ENCODE results near the gene PI4K2A.
A peak's percentile ranks its signal among the peaks of the same experiment; 100 is the strongest.

PI4K2A gene

DNA sequence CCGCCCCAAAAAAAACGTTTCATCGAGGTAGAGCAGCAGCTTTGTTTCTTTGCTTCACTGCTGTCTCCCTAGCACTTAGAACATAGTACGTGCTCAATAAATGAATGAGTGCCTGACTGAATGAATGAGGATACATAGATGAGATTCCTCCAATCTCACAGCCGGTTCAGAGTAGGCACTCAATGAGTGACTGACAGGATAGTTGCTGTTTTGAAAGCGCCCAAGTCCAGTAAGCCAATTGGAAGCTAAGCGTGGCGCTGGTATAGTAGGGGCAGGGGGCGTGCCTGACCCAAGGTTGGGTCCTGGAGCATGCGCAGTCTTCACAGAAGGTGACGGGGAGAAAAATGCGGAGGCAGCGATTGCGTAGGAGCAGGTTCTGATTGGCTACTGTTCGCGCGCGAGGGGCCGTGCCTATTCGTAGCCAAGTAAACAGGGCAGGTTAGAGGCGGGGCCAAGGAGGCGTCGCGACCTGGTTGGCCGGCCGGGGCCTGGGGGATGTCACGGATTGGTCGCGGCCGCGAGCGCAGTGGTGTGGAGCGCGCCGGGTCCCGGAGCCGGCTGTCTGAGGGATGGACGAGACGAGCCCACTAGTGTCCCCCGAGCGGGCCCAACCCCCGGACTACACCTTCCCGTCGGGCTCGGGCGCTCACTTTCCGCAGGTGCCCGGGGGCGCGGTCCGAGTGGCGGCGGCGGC is at the start of gene PI4K2A:
Gene PI4K2A (plus strand): TSS at position 498 of the 694 bp plus-strand sequence. CDS start 72 bp downstream, at position 570.
- Histone ChIP-seq H3K4me3 (ENCODE audit: low read depth in 1 of 5, low read length in 5 of 5) (peak within 1 kb of the TSS; percentile 76 to 88 (median 84)), H3K36me3 (ENCODE audit: control insufficient read depth in 5 of 5, insufficient read depth in 5 of 5, low read length in 5 of 5) (peaks cover 9 to 14% (median 10%) of the 10 kb centered on the region in 5 donors), H3K27me3 (ENCODE audit: control insufficient read depth in 5 of 5, insufficient read depth in 4 of 5, low read length in 5 of 5) (no peaks in the 10 kb centered on the region), H3K9ac (ENCODE audit: low read length in 5 of 5) (peak within 1 kb of the TSS; percentile 68 to 92 (median 86)), H3K27ac (ENCODE audit: low read depth, low read length) (peak within 1 kb of the TSS; percentile 84), H3K9me3 (ENCODE audit: control insufficient read depth in 5 of 5, low read length in 5 of 5) (no peaks in the 10 kb centered on the region), H3K4me1 (ENCODE audit: control insufficient read depth in 5 of 5, insufficient read depth in 5 of 5, low read length in 5 of 5) (peaks cover 2 to 17% (median 12%) of the 10 kb centered on the region in 5 donors)

DNA sequence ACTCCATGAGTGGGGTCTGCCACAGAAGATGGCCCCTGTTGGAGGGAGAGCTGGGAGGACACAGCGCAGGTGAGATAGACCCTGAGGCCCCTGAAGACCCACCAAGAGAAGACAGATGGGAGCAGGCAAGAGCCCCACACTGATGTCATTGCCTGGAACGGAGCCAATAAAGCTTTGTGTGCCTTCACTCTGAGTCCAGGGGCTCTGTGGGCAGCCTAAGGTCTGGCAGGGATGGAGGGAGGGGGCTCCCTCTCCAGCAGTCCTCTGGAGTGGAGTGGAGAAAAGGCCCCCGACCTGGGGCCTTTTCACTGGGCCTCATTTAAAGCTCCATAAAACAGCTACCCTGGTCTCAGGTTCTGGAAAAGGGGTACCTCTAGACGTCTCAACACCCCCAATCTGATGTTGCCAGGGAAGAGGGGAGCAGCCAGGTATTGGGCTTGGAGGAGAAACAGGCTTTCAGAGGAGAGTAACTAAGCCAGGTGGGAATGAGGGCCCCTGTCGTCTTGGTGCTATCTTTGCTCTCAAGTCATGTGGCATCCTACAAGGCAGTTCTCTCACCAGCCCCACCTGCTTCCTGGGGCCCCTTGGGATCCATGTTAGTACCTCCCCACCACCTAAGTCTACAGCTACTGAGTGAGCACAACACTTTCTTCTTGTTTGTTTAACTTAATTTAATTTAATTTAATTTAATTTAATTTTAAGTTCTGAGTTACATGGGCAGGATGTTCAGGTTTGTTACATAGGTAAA is 49.5 kb upstream of the PI4K2A start:
- no peak overlapping the region for H3K27ac ChIP-seq (ENCODE audit: low read depth, low read length)

DNA sequence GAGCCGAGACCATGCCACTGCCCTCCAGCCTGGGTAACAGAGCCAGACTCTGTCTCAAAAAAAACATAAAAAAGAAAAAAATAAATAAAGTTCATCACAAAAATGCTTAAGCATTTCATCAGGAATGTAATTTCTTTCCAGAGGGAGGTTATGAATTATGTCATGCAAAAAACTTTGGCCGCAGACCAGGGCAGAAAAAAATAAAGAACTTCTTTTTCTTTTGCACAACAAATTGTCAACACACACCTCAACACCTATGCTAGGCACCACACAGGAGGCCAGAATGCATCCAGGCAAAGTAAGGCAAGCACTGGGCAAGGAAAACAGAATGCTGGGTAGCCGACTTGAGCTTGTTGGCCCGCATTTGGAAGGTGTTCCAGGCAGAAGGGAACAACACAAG is 47.0 kb upstream of the PI4K2A start:
- no peak overlapping the region for H3K4me3 ChIP-seq (ENCODE audit: low read depth in 1 of 5, low read length in 5 of 5)
- H3K27me3 ChIP-seq (ENCODE audit: control insufficient read depth in 5 of 5, insufficient read depth in 4 of 5, low read length in 5 of 5): no peaks in the 10 kb centered on the region
- peaks cover 2 to 19% (median 12%) of the 10 kb centered on the region in 5 donors for H3K4me1 ChIP-seq (ENCODE audit: control insufficient read depth in 5 of 5, insufficient read depth in 5 of 5, low read length in 5 of 5)
- H3K27ac ChIP-seq (ENCODE audit: low read depth, low read length): no peak overlapping the region
- H3K36me3 ChIP-seq (ENCODE audit: control insufficient read depth in 5 of 5, insufficient read depth in 5 of 5, low read length in 5 of 5): no peaks in the 10 kb centered on the region
- H3K9ac ChIP-seq (ENCODE audit: low read length in 5 of 5): no peak overlapping the region
- no peaks in the 10 kb centered on the region for H3K9me3 ChIP-seq (ENCODE audit: control insufficient read depth in 5 of 5, low read length in 5 of 5)

More for the DNA sequence above, 49.5 kb upstream of the PI4K2A start:
- no peaks in the 10 kb centered on the region for H3K27me3 ChIP-seq (ENCODE audit: control insufficient read depth in 5 of 5, insufficient read depth in 4 of 5, low read length in 5 of 5)
- H3K9ac ChIP-seq (ENCODE audit: low read length in 5 of 5): no peak overlapping the region
- no peak overlapping the region for H3K4me3 ChIP-seq (ENCODE audit: low read depth in 1 of 5, low read length in 5 of 5)
- H3K4me1 ChIP-seq (ENCODE audit: control insufficient read depth in 5 of 5, insufficient read depth in 5 of 5, low read length in 5 of 5): peaks cover 0 to 19% (median 8%) of the 10 kb centered on the region in 5 donors
- H3K36me3 ChIP-seq (ENCODE audit: control insufficient read depth in 5 of 5, insufficient read depth in 5 of 5, low read length in 5 of 5): no peaks in the 10 kb centered on the region
- no peaks in the 10 kb centered on the region for H3K9me3 ChIP-seq (ENCODE audit: control insufficient read depth in 5 of 5, low read length in 5 of 5)

DNA sequence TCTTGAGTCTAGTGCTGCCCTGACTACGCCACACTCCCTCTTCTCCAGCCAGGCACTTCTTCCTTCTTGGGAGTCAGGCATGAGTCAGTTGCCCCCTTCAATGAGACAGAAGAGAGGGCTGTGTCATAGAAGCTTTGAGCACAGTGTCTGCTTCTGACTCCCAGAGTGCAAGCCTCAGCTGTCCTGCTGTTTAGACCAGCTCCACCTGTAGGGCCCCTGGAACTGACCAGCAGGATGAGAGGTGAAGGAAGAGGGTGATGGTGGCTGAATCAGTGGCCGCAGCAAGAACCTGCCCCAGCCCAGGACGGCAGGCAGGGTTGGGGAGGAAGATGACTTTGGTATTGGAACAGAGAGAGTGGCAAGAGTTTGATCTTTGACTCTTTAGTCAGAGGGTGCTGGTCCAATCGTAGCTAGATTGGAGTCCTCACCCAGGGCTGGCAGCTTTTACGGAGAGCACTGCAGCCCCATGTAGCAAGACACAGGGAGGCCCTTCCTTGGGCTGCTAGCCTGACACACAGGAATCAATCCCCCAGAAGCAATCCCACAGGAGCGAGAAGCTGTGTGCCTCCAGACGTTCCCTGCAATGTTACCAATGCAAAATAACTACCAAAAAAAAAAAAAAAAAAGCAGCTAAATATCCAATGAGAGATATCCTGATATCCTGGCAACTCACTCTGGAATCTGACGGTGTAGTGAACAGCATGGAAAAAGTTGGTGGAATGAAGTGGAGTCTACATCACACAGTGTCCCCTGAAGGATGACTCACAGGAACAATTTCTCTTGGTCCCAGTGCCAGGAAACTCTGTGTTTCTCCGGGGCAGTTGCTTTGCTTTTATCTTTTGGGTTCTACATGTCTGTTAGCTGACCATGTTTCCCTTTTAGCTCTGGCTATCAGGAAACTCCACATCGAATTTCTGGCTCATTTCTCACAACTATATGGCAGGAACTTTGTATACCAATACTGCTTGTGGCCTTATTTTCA is 44.1 kb upstream of the PI4K2A start:
- no peaks in the 10 kb centered on the region for H3K36me3 ChIP-seq (ENCODE audit: control insufficient read depth in 5 of 5, insufficient read depth in 5 of 5, low read length in 5 of 5)
- H3K4me1 ChIP-seq (ENCODE audit: control insufficient read depth in 5 of 5, insufficient read depth in 5 of 5, low read length in 5 of 5): peaks cover 2 to 19% (median 12%) of the 10 kb centered on the region in 5 donors
- peak overlapping the region in 3 of 5 donors; percentile 22 to 31 (median 25) for H3K9ac ChIP-seq (ENCODE audit: low read length in 5 of 5)
- no peaks in the 10 kb centered on the region for H3K27me3 ChIP-seq (ENCODE audit: control insufficient read depth in 5 of 5, insufficient read depth in 4 of 5, low read length in 5 of 5)
- H3K27ac ChIP-seq (ENCODE audit: low read depth, low read length): peak overlapping the region; percentile 54
- H3K9me3 ChIP-seq (ENCODE audit: control insufficient read depth in 5 of 5, low read length in 5 of 5): no peaks in the 10 kb centered on the region
- no peak overlapping the region for H3K4me3 ChIP-seq (ENCODE audit: low read depth in 1 of 5, low read length in 5 of 5)

DNA sequence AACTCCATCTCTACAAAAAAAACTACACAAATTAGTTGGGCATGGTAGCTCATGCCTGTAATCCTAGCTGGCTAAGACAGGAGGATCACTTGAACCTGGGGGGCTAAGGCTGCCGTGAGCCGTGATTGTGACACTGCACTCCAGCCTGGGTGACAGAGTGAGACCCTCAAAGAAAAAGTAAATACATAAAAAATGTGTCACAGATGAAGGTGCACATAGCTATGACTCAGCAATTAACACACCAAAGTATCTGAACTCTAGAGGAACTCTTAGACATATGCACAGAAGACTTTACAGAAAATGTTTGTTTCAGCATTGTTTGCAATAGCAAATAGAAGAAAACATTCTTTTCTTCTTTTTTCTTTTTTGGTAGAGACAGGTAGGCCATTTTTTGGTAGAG is 42.7 kb upstream of the PI4K2A start:
- Histone ChIP-seq H3K9ac (ENCODE audit: low read length in 5 of 5) (no peak overlapping the region), H3K36me3 (ENCODE audit: control insufficient read depth in 5 of 5, insufficient read depth in 5 of 5, low read length in 5 of 5) (no peaks in the 10 kb centered on the region), H3K27me3 (ENCODE audit: control insufficient read depth in 5 of 5, insufficient read depth in 4 of 5, low read length in 5 of 5) (no peaks in the 10 kb centered on the region), H3K27ac (ENCODE audit: low read depth, low read length) (no peak overlapping the region), H3K9me3 (ENCODE audit: control insufficient read depth in 5 of 5, low read length in 5 of 5) (no peaks in the 10 kb centered on the region), H3K4me1 (ENCODE audit: control insufficient read depth in 5 of 5, insufficient read depth in 5 of 5, low read length in 5 of 5) (peaks cover 2 to 18% (median 12%) of the 10 kb centered on the region in 5 donors), H3K4me3 (ENCODE audit: low read depth in 1 of 5, low read length in 5 of 5) (no peak overlapping the region)

DNA sequence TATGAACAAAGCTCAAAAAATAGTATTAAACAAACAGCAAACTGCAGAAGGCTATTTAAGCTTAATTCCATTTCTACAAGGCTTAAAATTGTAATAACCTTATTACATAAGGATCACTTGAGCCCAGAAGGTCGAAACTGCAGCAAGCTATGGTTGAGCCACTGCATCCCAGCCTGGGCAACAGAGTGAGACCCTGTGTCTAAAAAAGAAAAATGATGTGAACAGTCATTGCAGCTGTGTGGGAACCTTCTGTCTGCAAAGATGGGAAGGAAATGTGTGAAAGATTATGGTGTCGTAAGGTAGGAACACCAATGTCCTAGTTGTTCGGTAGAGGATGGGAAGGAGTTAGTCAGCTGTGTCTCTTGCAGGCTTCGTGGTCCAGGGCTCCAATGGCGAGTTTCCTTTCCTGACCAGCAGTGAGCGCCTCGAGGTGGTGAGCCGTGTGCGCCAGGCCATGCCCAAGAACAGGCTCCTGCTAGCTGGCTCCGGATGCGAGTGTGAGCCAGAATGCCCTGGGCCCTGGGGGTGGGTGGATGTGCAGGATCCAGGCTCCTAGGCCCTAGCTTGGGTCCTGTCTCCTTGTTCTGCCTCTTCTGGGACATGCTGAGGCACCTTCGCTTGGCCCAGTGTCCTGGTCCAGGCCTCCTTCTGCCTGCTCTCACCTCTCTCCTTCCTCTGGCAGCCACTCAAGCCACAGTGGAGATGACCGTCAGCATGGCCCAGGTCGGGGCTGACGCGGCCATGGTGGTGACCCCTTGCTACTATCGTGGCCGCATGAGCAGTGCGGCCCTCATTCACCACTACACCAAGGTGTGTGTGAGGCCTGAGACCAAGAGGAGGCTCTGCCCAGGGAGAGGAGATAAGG is 41.8 kb upstream of the PI4K2A start:
- Histone ChIP-seq H3K27me3 (ENCODE audit: control insufficient read depth in 5 of 5, insufficient read depth in 4 of 5, low read length in 5 of 5) (no peaks in the 10 kb centered on the region), H3K9me3 (ENCODE audit: control insufficient read depth in 5 of 5, low read length in 5 of 5) (no peaks in the 10 kb centered on the region), H3K36me3 (ENCODE audit: control insufficient read depth in 5 of 5, insufficient read depth in 5 of 5, low read length in 5 of 5) (no peaks in the 10 kb centered on the region), H3K4me1 (ENCODE audit: control insufficient read depth in 5 of 5, insufficient read depth in 5 of 5, low read length in 5 of 5) (peaks cover under 1 to 11% (median 9%) of the 10 kb centered on the region in 5 donors), H3K27ac (ENCODE audit: low read depth, low read length) (no peak overlapping the region), H3K9ac (ENCODE audit: low read length in 5 of 5) (no peak overlapping the region), H3K4me3 (ENCODE audit: low read depth in 1 of 5, low read length in 5 of 5) (no peak overlapping the region)

DNA sequence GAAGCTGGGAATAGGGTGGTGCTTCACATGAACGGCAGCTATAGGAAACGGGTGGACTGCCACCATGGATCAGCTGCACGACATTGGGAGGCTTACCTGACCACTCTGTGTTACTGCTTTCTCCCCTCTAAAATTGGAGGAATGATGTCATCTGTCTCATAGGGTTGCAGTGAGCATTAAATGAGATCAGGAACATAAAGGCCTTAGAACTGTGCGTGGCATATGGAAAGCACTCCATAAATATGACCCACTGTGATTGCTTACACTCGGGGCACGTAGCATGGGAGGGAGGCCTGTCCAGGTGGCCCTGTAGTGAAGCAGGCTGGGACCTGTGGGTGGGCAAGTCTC is 41.2 kb upstream of the PI4K2A start:
- Histone ChIP-seq H3K27me3 (ENCODE audit: control insufficient read depth in 5 of 5, insufficient read depth in 4 of 5, low read length in 5 of 5) (no peaks in the 10 kb centered on the region), H3K4me3 (ENCODE audit: low read depth in 1 of 5, low read length in 5 of 5) (no peak overlapping the region), H3K4me1 (ENCODE audit: control insufficient read depth in 5 of 5, insufficient read depth in 5 of 5, low read length in 5 of 5) (peaks cover 0 to 10% (median 7%) of the 10 kb centered on the region in 5 donors), H3K36me3 (ENCODE audit: control insufficient read depth in 5 of 5, insufficient read depth in 5 of 5, low read length in 5 of 5) (no peaks in the 10 kb centered on the region), H3K9me3 (ENCODE audit: control insufficient read depth in 5 of 5, low read length in 5 of 5) (no peaks in the 10 kb centered on the region), H3K9ac (ENCODE audit: low read length in 5 of 5) (no peak overlapping the region), H3K27ac (ENCODE audit: low read depth, low read length) (no peak overlapping the region)

DNA sequence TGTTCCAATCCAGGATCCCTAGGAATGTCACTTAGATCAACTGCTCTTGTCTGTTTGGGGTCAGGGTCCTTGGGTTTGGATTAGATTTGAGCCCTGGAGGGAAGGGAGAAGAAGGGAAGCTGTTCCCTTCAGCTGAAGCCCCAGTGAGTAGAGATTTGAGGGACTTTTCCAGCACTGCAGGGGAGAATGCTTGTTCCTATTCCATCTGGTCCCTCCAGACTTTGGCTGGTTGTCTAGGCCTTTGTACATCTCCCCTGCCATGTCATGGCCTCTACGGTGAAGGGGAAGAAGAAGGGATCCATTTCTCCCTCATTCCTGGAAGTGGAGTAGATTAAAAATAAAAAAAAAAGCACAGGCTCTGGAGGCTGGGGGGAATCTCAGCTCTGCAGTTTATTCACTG is 39.9 kb upstream of the PI4K2A start:
- peaks cover 0 to 10% (median 7%) of the 10 kb centered on the region in 5 donors for H3K4me1 ChIP-seq (ENCODE audit: control insufficient read depth in 5 of 5, insufficient read depth in 5 of 5, low read length in 5 of 5)
- H3K9ac ChIP-seq (ENCODE audit: low read length in 5 of 5): no peak overlapping the region
- no peaks in the 10 kb centered on the region for H3K27me3 ChIP-seq (ENCODE audit: control insufficient read depth in 5 of 5, insufficient read depth in 4 of 5, low read length in 5 of 5)
- no peaks in the 10 kb centered on the region for H3K9me3 ChIP-seq (ENCODE audit: control insufficient read depth in 5 of 5, low read length in 5 of 5)
- H3K27ac ChIP-seq (ENCODE audit: low read depth, low read length): no peak overlapping the region
- H3K4me3 ChIP-seq (ENCODE audit: low read depth in 1 of 5, low read length in 5 of 5): no peak overlapping the region
- no peaks in the 10 kb centered on the region for H3K36me3 ChIP-seq (ENCODE audit: control insufficient read depth in 5 of 5, insufficient read depth in 5 of 5, low read length in 5 of 5)

Measured in subcutaneous abdominal adipose tissue (tissue), 5 donors.